H1 (cell line): ENCODE measurements around the gene PRR36. TPM values are rescaled to one million over a fixed set of nuclear protein-coding genes. Genes with fewer than 3 reads are reported as not detected.
A peak's percentile ranks its signal among the peaks of the same experiment; 100 is the strongest.

ENCODE experiments used
- CTCF ChIA-PET: fragments of 300-600 bp; sonication (Branson Sonifier 250); formaldehyde crosslinking; loops from one replicate; lab custom pipeline; 2021; ENCODE audit not compliant: partially characterized antibody; lab: Charles Lee
- POLR2A ChIA-PET: fragments of 300-600 bp; sonication (Branson Sonifier 250); formaldehyde crosslinking; loops from one replicate; lab custom pipeline; 2021; ENCODE audit warnings: inconsistent platforms; ENCODE audit not compliant: partially characterized antibody; lab: Charles Lee
- DNase-seq, 2 experiments: peaks; one replicate each; pipeline versions ENCODE4 v3.0.0 to v3.0.0-alpha.2; 2010 to 2022; ENCODE audit warnings: low spot score in 2 of 2, low read depth in 1 of 2, mixed read lengths in 1 of 2
- FAIRE-seq: peaks from 2 replicates; lab custom pipeline; 2011; peaks lifted over from hg19 to GRCh38; lab: Jason Lieb, UNC
- H2AFZ ChIP-seq: 2 replicates; pipeline ENCODE4 v1.8.1; 2012; ENCODE audit warnings: low read length, inconsistent platforms
- H2AK5ac ChIP-seq: 2 replicates; pipeline ENCODE4 v1.6.1; 2013; ENCODE audit warnings: low read depth, low read length
- H2BK120ac ChIP-seq: replicated peaks from 2 replicates; pipeline ENCODE3; 2013; ENCODE audit warnings: low read depth, low read length, inconsistent platforms
- H2BK12ac ChIP-seq: 2 replicates; pipeline ENCODE4 v1.6.1; 2013; ENCODE audit warnings: low read depth, low read length
- H2BK15ac ChIP-seq: 2 replicates; pipeline ENCODE4 v1.6.1; 2013; ENCODE audit warnings: low read length
- H2BK20ac ChIP-seq: 2 replicates; pipeline ENCODE4 v1.6.1; 2013; ENCODE audit warnings: low read length
- H2BK5ac ChIP-seq: 2 replicates; pipeline ENCODE4 v1.6.1; 2013; ENCODE audit warnings: low read depth, low read length
- H3K14ac ChIP-seq: 2 replicates; pipeline ENCODE4 v1.6.1; 2013; ENCODE audit warnings: inconsistent platforms; ENCODE audit not compliant: insufficient read length
- H3K18ac ChIP-seq: 2 replicates; pipeline ENCODE4 v1.6.1; 2013; ENCODE audit warnings: low read length; ENCODE audit errors: extremely low read depth
- H3K23ac ChIP-seq: 2 replicates; pipeline ENCODE4 v1.6.1; 2013; ENCODE audit warnings: inconsistent platforms; ENCODE audit not compliant: insufficient read length
- H3K23me2 ChIP-seq: 2 replicates; pipeline ENCODE4 v1.6.1; 2013; ENCODE audit warnings: low read depth, low read length
- H3K27ac ChIP-seq: 2 replicates; pipeline ENCODE4 v1.6.1; 2011; ENCODE audit warnings: low read depth, low read length, inconsistent platforms
- H3K27me3 ChIP-seq, 4 experiments: replicated peaks in 1 of 4; 1 replicate in 1 of 4; 2 replicates in 3 of 4; pipeline versions ENCODE4 v1.6.1 to v1.8.1; 2011 to 2013; ENCODE audit warnings: low read length in 3 of 4, mild to moderate bottlenecking in 3 of 4, inconsistent platforms in 2 of 4, mixed read lengths in 2 of 4, moderate library complexity in 1 of 4; ENCODE audit not compliant: control insufficient read depth in 3 of 4, insufficient read depth in 3 of 4; ENCODE audit errors: extremely low read depth in 1 of 4
- H3K36me3 ChIP-seq, 4 experiments: 2 replicates each; pipeline versions ENCODE4 v1.6.1 to v1.8.1; 2011 to 2013; ENCODE audit warnings: mild to moderate bottlenecking in 4 of 4, low read length in 3 of 4, moderate library complexity in 2 of 4, control low read depth in 1 of 4, inconsistent platforms in 1 of 4; ENCODE audit not compliant: insufficient read depth in 4 of 4, control insufficient read depth in 2 of 4
- H3K4ac ChIP-seq: replicated peaks from 2 replicates; pipeline ENCODE3; 2013; ENCODE audit warnings: low read length, low read depth, mixed read lengths, inconsistent platforms; ENCODE audit not compliant: insufficient read length
- H3K4me1 ChIP-seq, 4 experiments: replicated peaks in 1 of 4; 1 replicate in 1 of 4; 2 replicates in 3 of 4; pipeline versions ENCODE4 v1.6.1 to v1.8.1; 2011 to 2013; ENCODE audit warnings: low read length in 3 of 4, inconsistent platforms in 2 of 4, mixed read lengths in 1 of 4; ENCODE audit not compliant: insufficient read depth in 4 of 4, control insufficient read depth in 3 of 4
- H3K4me2 ChIP-seq, 2 experiments: 2 replicates each; pipeline versions ENCODE4 v1.6.1 to v1.8.1; 2011 to 2013; ENCODE audit warnings: low read depth in 2 of 2, low read length in 2 of 2, control low read depth in 1 of 2, inconsistent platforms in 1 of 2, mild to moderate bottlenecking in 1 of 2; ENCODE audit not compliant: insufficient read depth in 1 of 2
- H3K4me3 ChIP-seq, 4 experiments: fragments of 200-600, 300-600 bp in 1 of 4; sonication (generic), shearing (Covaris generic), sonication (Bioruptor Twin) in 1 of 4; 2 replicates each; pipeline versions ENCODE4 v1.5.1 to v1.8.1; 2011 to 2016; ENCODE audit warnings: low read length in 4 of 4, low read depth in 3 of 4, control low read depth in 2 of 4, inconsistent platforms in 2 of 4, mild to moderate bottlenecking in 2 of 4, mixed read lengths in 1 of 4, moderate library complexity in 1 of 4; ENCODE audit not compliant: insufficient read depth in 2 of 4; ENCODE audit errors: extremely low read depth in 1 of 4
- H3K56ac ChIP-seq: replicated peaks from 2 replicates; pipeline ENCODE3; 2013; ENCODE audit warnings: low read depth, mild to moderate bottlenecking, mixed read lengths, low read length, inconsistent platforms; ENCODE audit not compliant: insufficient read length
- H3K79me1 ChIP-seq: 2 replicates; pipeline ENCODE4 v1.6.1; 2013; ENCODE audit warnings: low read depth, low read length, control low read depth
- H3K79me2 ChIP-seq, 2 experiments: 2 replicates each; pipeline versions ENCODE4 v1.6.1 to v1.8.1; 2012 to 2013; ENCODE audit warnings: low read length in 2 of 2, mild to moderate bottlenecking in 2 of 2, inconsistent platforms in 1 of 2; ENCODE audit not compliant: insufficient read depth in 2 of 2, control insufficient read depth in 1 of 2
- H3K9ac ChIP-seq, 4 experiments: replicated peaks in 1 of 4; 1 replicate in 1 of 4; 2 replicates in 3 of 4; pipeline versions ENCODE4 v1.6.1 to v1.8.1; 2011 to 2013; ENCODE audit warnings: low read depth in 3 of 4, low read length in 3 of 4, control low read depth in 2 of 4, mild to moderate bottlenecking in 2 of 4, moderate library complexity in 2 of 4, inconsistent platforms in 1 of 4; ENCODE audit errors: extremely low read depth in 1 of 4
- H3K9me3 ChIP-seq, 2 experiments: 2 replicates each; pipeline versions ENCODE4 v1.6.1 to v1.8.1; 2012 to 2013; ENCODE audit warnings: mild to moderate bottlenecking in 2 of 2, moderate library complexity in 2 of 2, control low read depth in 1 of 2, inconsistent platforms in 1 of 2, low read depth in 1 of 2, low read length in 1 of 2, mixed read lengths in 1 of 2; ENCODE audit not compliant: insufficient read depth in 2 of 2
- H4K20me1 ChIP-seq, 2 experiments: replicated peaks in 1 of 2; 2 replicates each; pipeline versions ENCODE3 to v1.8.1; 2011 to 2013; ENCODE audit warnings: inconsistent platforms in 2 of 2, low read length in 2 of 2, mild to moderate bottlenecking in 1 of 2; ENCODE audit not compliant: insufficient read depth in 2 of 2, control insufficient read depth in 1 of 2
- H4K5ac ChIP-seq: 2 replicates; pipeline ENCODE4 v1.6.1; 2013; ENCODE audit warnings: low read length, low read depth, mixed read lengths, inconsistent platforms; ENCODE audit not compliant: insufficient read length
- H4K8ac ChIP-seq: 2 replicates; pipeline ENCODE4 v1.8.0; 2013; ENCODE audit warnings: mild to moderate bottlenecking, moderate library complexity, low read length, inconsistent platforms; ENCODE audit not compliant: insufficient read depth; ENCODE audit errors: extremely low read depth
- H4K91ac ChIP-seq: replicated peaks from 2 replicates; pipeline ENCODE3; 2013; ENCODE audit warnings: low read length, mixed read lengths, inconsistent platforms; ENCODE audit not compliant: insufficient read length
- ASH2L ChIP-seq: fragments of 200-600, 300-600 bp; sonication (generic); IDR thresholded peaks from one replicate; pipeline ENCODE4 v1.7.1; 2017; ENCODE audit warnings: low read length
- BRCA1 ChIP-seq: IDR thresholded peaks from 2 replicates; pipeline ENCODE4 v1.6.1; 2012; ENCODE audit warnings: low read depth, low read length, improper control_type of control experiment
- CEBPB ChIP-seq: IDR thresholded peaks from 2 replicates; pipeline ENCODE4 v1.6.1; 2012; ENCODE audit warnings: low read depth, low read length
- CTCF ChIP-seq, 3 experiments: IDR thresholded peaks; 1 replicate in 2 of 3; 2 replicates in 1 of 3; pipeline versions ENCODE4 v1.5.1 to v1.6.1; 2011; ENCODE audit warnings: low read length in 3 of 3, mild to moderate bottlenecking in 3 of 3, inconsistent platforms in 2 of 3, low read depth in 1 of 3, moderate library complexity in 1 of 3; ENCODE audit not compliant: insufficient read depth in 1 of 3; ENCODE audit errors: control extremely low read depth in 1 of 3
- KDM5A ChIP-seq: fragments of 200-600 bp; IDR thresholded peaks from 2 replicates; pipeline ENCODE4 v1.7.1; 2012; ENCODE audit warnings: mild to moderate bottlenecking, low read length, inconsistent platforms, mixed read lengths
- SIN3A ChIP-seq, 2 experiments: IDR thresholded peaks in 1 of 2; conservative IDR thresholded peaks in 1 of 2; 2 replicates each; pipeline ENCODE4 v1.6.1; 2011 to 2012; ENCODE audit warnings: low read length in 2 of 2, improper control_type of control experiment in 1 of 2, low read depth in 1 of 2, mild to moderate bottlenecking in 1 of 2
- SIX5 ChIP-seq: IDR thresholded peaks from 2 replicates; pipeline ENCODE4 v1.6.1; 2011; ENCODE audit warnings: mild to moderate bottlenecking, low read depth, low read length
- SP2 ChIP-seq: IDR thresholded peaks from 2 replicates; pipeline ENCODE4 v1.6.1; 2012; ENCODE audit warnings: mild to moderate bottlenecking, low read length, inconsistent platforms
- TAF7 ChIP-seq: optimal IDR thresholded peaks from 2 replicates; pipeline ENCODE3; 2011; ENCODE audit warnings: low read depth, mild to moderate bottlenecking, inconsistent platforms, low read length, moderate library complexity, borderline replicate concordance
- USF2 ChIP-seq: IDR thresholded peaks from 2 replicates; pipeline ENCODE4 v1.6.1; 2011; ENCODE audit warnings: low read length, improper control_type of control experiment
- ZNF274 ChIP-seq: IDR thresholded peaks from 2 replicates; pipeline ENCODE4 v1.7.0; 2012; ENCODE audit warnings: low read length, borderline replicate concordance; ENCODE audit errors: extremely low read depth
- WGBS, 2 experiments: shearing (Covaris generic) in 1 of 2; methylation state at CpG; one replicate each; pipeline versions ENCODE4 v1.1.6 to v1.1.7; 2013 to 2015; ENCODE audit warnings: low lambda C conversion rate in 2 of 2, mixed read lengths in 2 of 2, inconsistent platforms in 1 of 2, low coverage in 1 of 2, missing lambda C conversion rate in 1 of 2; ENCODE audit not compliant: insufficient replicate concordance in 2 of 2, insufficient coverage in 1 of 2, insufficient read length in 1 of 2; ENCODE audit errors: extremely low coverage in 1 of 2, missing lambda C conversion rate in 1 of 2; 5-methylcytosine and 5-hydroxymethylcytosine counted together
- polyA plus RNA-seq, 7 experiments: library from polyadenylated mRNA; depleted of rRNA in 3 of 7; stranded (reverse) in 5 of 7; unstranded in 2 of 7; fragments of >200 nt in 5 of 7; fragments of 200-250 nt in 2 of 7; gene quantifications; 1 replicate in 5 of 7; 2 replicates in 1 of 7; 4 replicates in 1 of 7; pipeline versions ENCODE4 v1.2.1 to v1.2.3, GENCODE V29; 2011 to 2013; ENCODE audit warnings: missing spikeins in 2 of 7, mixed read lengths in 2 of 7
- total RNA-seq: library from RNA; stranded (reverse); fragmentation: NEBNext Ultra II Directional; extraction: Animal tissue kit (Norgen Biotek cat#: 25700); gene quantifications from 2 replicates; pipeline ENCODE4 v1.2.1, GENCODE V29; 2021

PRR36 gene
- total and polyA plus RNA-seq, 2 of the 8 experiments (the other 6 are each of a cell fraction or from before 2014, with no cell fraction given) = 1.6 to 23.9 TPM

DNA sequence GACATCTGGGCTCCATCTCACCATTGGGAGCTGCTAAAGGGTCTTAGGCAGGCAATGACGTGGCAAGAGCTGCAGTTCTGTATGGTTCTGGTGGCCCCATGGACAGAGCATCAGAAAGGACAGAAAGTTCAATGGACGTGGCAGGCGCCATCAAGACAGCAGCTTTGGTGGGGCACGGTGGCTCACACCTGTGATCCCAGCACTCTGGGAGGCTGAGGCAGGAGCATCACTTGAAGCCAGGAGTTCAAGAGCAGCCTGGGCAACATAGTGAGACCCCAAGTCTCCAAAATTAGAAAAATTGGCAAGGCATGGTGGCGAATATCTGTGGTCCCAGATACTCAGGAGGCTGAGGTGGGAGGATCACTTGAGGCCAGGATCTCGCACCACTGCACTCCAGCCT lies 34.7 kb downstream of the PRR36 start:
- H3K4me1 ChIP-seq = no peaks in the 10 kb centered on the region
- no peak overlapping the region for H3K4ac ChIP-seq
- H4K8ac ChIP-seq = no peak overlapping the region
- WGBS, 2 experiments = 76% methylated on average over 6 of the region's 6 CpGs; no CpG with 5 or more reads in 1 of the 2 experiments
- H2BK120ac ChIP-seq = no peak overlapping the region
- POLR2A ChIA-PET = no interaction called here
- no peak overlapping the region for H2AFZ ChIP-seq
- H3K36me3 ChIP-seq = no peaks in the 10 kb centered on the region; a peak in 1 of 8 replicates
- H3K4me2 ChIP-seq = no peak overlapping the region
- no peak overlapping the region for H3K18ac ChIP-seq
- H3K79me2 ChIP-seq = peaks cover 0 to 7% of the 10 kb centered on the region in 2 experiments; a peak in 2 of 4 replicates
- H2BK12ac ChIP-seq = no peak overlapping the region
- H3K9me3 ChIP-seq = peaks cover 0 to 14% of the 10 kb centered on the region in 2 experiments; a peak in 2 of 4 replicates
- DNase-seq (no peak), FAIRE-seq (no peak)
- H3K23me2 ChIP-seq = peaks cover 17% of the 10 kb centered on the region
- H2AK5ac ChIP-seq = no peak overlapping the region
- H3K9ac ChIP-seq = no peak overlapping the region
- CTCF ChIA-PET = interaction anchor here (0.6 to 2.2 kb wide), 4 partner anchors 14 to 83 kb away, joined by 3 to 9 read pairs (median 3); no protein-coding TSS in a partner anchor
- H2BK15ac ChIP-seq = 0 out of 2 replicates have a peak overlapping the region, but pooled peaks have one; percentile 18
- no peak overlapping the region for H3K27ac ChIP-seq
- H3K27me3 ChIP-seq = no peaks in the 10 kb centered on the region; a peak in 2 of 7 replicates
- H3K4me3 ChIP-seq = no peak overlapping the region
- no peak overlapping the region for H2BK20ac ChIP-seq
- no peaks in the 10 kb centered on the region for H3K79me1 ChIP-seq
- no peak overlapping the region for H4K91ac ChIP-seq
- no peak overlapping the region for H4K5ac ChIP-seq
- no peak overlapping the region for H3K56ac ChIP-seq
- no peak overlapping the region for H3K23ac ChIP-seq
- H2BK5ac ChIP-seq = no peak overlapping the region
- no peak overlapping the region for H3K14ac ChIP-seq
- H4K20me1 ChIP-seq = peaks cover 0 to 21% of the 10 kb centered on the region in 2 experiments
- TF ChIP-seq SIN3A (conservative IDR thresholded peaks at IDR 0.05 in 1 of 2, IDR thresholded peaks at IDR 0.05 in 1 of 2; ENCODE audit: low read depth in 1 of 2, low read length in 2 of 2) (no peak), CTCF (IDR thresholded peaks at IDR 0.05; ENCODE audit: control extremely low read depth in 1 of 3, insufficient read depth in 1 of 3, low read depth in 1 of 3, low read length in 3 of 3) (no peak), KDM5A (no peak), TAF7 (no peak), USF2 (no peak), BRCA1 (no peak), CEBPB (no peak), SP2 (no peak), SIX5 (no peak), ZNF274 (no peak), ASH2L (no peak)
